A673 (cell line): ENCODE results near the gene FMNL1. TPM values are rescaled to one million over a fixed set of nuclear protein-coding genes. Genes with fewer than 3 reads are reported as not detected.

Experiments used
- Bru-seq: library from RNA; stranded (reverse); fragments of 400-500 nt; gene quantifications from one replicate; lab custom pipeline; 2021; lab: Mats Ljungman, UMichigan
- BruChase-seq, 2 experiments: library from RNA; stranded (reverse); fragments of 400-500 nt; gene quantifications; one replicate each; lab custom pipeline; 2021; lab: Mats Ljungman, UMichigan
- BruUV-seq: library from RNA; stranded (reverse); fragments of 400-500 nt; replicated peaks from 2 replicates; lab custom pipeline; 2021; lab: Mats Ljungman, UMichigan
- CTCF ChIA-PET: fragments of 300-600 bp; sonication (Branson Sonifier 250); formaldehyde crosslinking; loops from one replicate; lab custom pipeline; 2022; ENCODE audit warnings: antibody characterized with exemption; lab: Charles Lee
- POLR2A ChIA-PET: fragments of 300-600 bp; sonication (Branson Sonifier 250); formaldehyde crosslinking; loops from one replicate; lab custom pipeline; 2022; ENCODE audit warnings: antibody characterized with exemption; ENCODE audit not compliant: low non-redundant PET; lab: Charles Lee
- DNase-seq: peaks from one replicate; pipeline ENCODE4 v3.0.0-alpha.2; 2015; ENCODE audit warnings: low spot score
- H3K27ac ChIP-seq: fragments of 200-600 bp; sonication (generic); 2 replicates; pipeline ENCODE4 v1.5.1; 2016; ENCODE audit warnings: mixed run types, low read depth, mild to moderate bottlenecking, mixed read lengths, antibody characterized with exemption, low read length; ENCODE audit not compliant: poor library complexity, severe bottlenecking
- H3K27me3 ChIP-seq: fragments of 200-600 bp; sonication (generic); replicated peaks from 2 replicates; pipeline ENCODE4 v1.6.1; 2017; ENCODE audit warnings: mixed run types, low read depth, mild to moderate bottlenecking, mixed read lengths, antibody characterized with exemption, low read length; ENCODE audit not compliant: insufficient read depth, poor library complexity
- H3K36me3 ChIP-seq: fragments of 200-600 bp; sonication (generic); 2 replicates; pipeline ENCODE4 v1.6.1; 2016; ENCODE audit warnings: mixed run types, mild to moderate bottlenecking, mixed read lengths, antibody characterized with exemption, low read length; ENCODE audit not compliant: insufficient read depth, poor library complexity, severe bottlenecking
- H3K4me1 ChIP-seq: fragments of 200-600 bp; sonication (generic); 2 replicates; pipeline ENCODE4 v1.6.1; 2017; ENCODE audit warnings: mixed run types, mild to moderate bottlenecking, mixed read lengths, antibody characterized with exemption, low read length; ENCODE audit not compliant: insufficient read depth, poor library complexity, severe bottlenecking
- H3K4me3 ChIP-seq: fragments of 200-600 bp; sonication (generic); 2 replicates; pipeline ENCODE4 v1.5.1; 2016; ENCODE audit warnings: low read depth, mixed run types, mild to moderate bottlenecking, mixed read lengths, low read length; ENCODE audit not compliant: poor library complexity, severe bottlenecking
- H3K9me3 ChIP-seq: fragments of 200-600 bp; sonication (generic); 2 replicates; pipeline ENCODE4 v1.6.1; 2016; ENCODE audit warnings: mixed run types, low read depth, mild to moderate bottlenecking, mixed read lengths, antibody characterized with exemption, low read length; ENCODE audit not compliant: poor library complexity, severe bottlenecking
- EZH2 ChIP-seq: fragments of 200-600 bp; sonication (generic); IDR thresholded peaks from 2 replicates; pipeline ENCODE4 v1.6.1; 2017; ENCODE audit warnings: borderline replicate concordance, low read depth, mild to moderate bottlenecking, mixed read lengths, antibody characterized with exemption, low read length; ENCODE audit not compliant: poor library complexity, severe bottlenecking
- intact Hi-C: fragments of 100-400 bp; cut with micrococcal nuclease; formaldehyde crosslinking; loops from one replicate; pipeline ENCODE4 v1.10.0; 2022; ENCODE audit not compliant: unreplicated experiment
- long read RNA-seq: library from polyadenylated mRNA; stranded (forward); transcript quantifications from one replicate; pipeline ENCODE4 v2.0.0, GENCODE V29; 2022
- total RNA-seq: library from RNA; stranded (reverse); gene quantifications from 2 replicates; pipeline ENCODE4 v1.2.3, GENCODE V29; 2021
- TF ChIP-seq, protein P1 (sequence below): fragments of 300-800, 200-600 bp; sonication (generic); conservative IDR thresholded peaks from 2 replicates; pipeline ENCODE4 v1.5.1; 2017; ENCODE audit warnings: low read depth, mild to moderate bottlenecking, antibody characterized with exemption, low read length, moderate library complexity, mixed read lengths

FMNL1 gene
- total RNA-seq, result 1.0 and 1.4 TPM in 2 replicates
- Bru-seq, nascent RNA, result percentile 14 among the genes with signal in this experiment
- BruChase-seq, experiment 1, labeled RNA remaining after a 2-hour chase, result percentile 13 among the genes with signal in this experiment
- BruChase-seq, experiment 2, labeled RNA remaining after a 6-hour chase, result percentile 25 among the genes with signal in this experiment
- long read RNA-seq, partial matches to known transcripts, result 0 of 1 reads
- long read RNA-seq, other reads (novel, unspliced or antisense), result 1 of 1 reads

- ChIA-PET POLR2A (no interaction called here), CTCF (interaction anchor here (0.6 to 0.8 kb wide), 3 partner anchors 11 to 178 kb away, joined by 3 read pairs; partner anchors contain the start of gene ACBD4)
These were observed at the start of gene FMNL1 for GRCh38 chr17:45221081-45222013. Gene FMNL1 (plus strand): TSS chr17:45221885. CDS start chr17:45222125, 240 bp downstream.

GRCh38 chr17:45172232-45172540 is 49.5 kb upstream of the FMNL1 start:
- no peak for TF ChIP-seq EZH2
- TF ChIP-seq, protein P1, sequence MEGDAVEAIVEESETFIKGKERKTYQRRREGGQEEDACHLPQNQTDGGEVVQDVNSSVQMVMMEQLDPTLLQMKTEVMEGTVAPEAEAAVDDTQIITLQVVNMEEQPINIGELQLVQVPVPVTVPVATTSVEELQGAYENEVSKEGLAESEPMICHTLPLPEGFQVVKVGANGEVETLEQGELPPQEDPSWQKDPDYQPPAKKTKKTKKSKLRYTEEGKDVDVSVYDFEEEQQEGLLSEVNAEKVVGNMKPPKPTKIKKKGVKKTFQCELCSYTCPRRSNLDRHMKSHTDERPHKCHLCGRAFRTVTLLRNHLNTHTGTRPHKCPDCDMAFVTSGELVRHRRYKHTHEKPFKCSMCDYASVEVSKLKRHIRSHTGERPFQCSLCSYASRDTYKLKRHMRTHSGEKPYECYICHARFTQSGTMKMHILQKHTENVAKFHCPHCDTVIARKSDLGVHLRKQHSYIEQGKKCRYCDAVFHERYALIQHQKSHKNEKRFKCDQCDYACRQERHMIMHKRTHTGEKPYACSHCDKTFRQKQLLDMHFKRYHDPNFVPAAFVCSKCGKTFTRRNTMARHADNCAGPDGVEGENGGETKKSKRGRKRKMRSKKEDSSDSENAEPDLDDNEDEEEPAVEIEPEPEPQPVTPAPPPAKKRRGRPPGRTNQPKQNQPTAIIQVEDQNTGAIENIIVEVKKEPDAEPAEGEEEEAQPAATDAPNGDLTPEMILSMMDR, result no peak
- no TSS peak for BruUV-seq
- DNase-seq, result no peak
- CTCF ChIA-PET, result interaction anchor here (0.6 to 1.1 kb wide), 4 partner anchors 23 to 1001 kb away, joined by 3 to 4 read pairs (median 4); partner anchors contain the start of gene ACBD4
- Histone ChIP-seq H3K27ac (peak overlapping the region; percentile 87), H3K4me1 (peaks cover 23% of the 10 kb centered on the region), H3K9me3 (no peaks in the 10 kb centered on the region), H3K4me3 (no peak overlapping the region), H3K36me3 (no peaks in the 10 kb centered on the region), H3K27me3 (no peaks in the 10 kb centered on the region)
- POLR2A ChIA-PET, result no interaction called here
- intact Hi-C loops, result no loop called here

More at GRCh38 chr17:45221081-45222013, at the start of gene FMNL1:
- TF ChIP-seq, protein P1, result no peak
- no peak for TF ChIP-seq EZH2
- Histone ChIP-seq H3K27ac (no peak within 1 kb of the TSS), H3K4me1 (peaks cover 4% of the 10 kb centered on the region), H3K27me3 (peaks cover 4% of the 10 kb centered on the region), H3K9me3 (no peaks in the 10 kb centered on the region), H3K36me3 (no peaks in the 10 kb centered on the region), H3K4me3 (peak within 1 kb of the TSS; percentile 47)
- BruUV-seq, result no TSS peak
- DNase-seq, result no peak
- intact Hi-C loops, result no loop called here

DNA sequence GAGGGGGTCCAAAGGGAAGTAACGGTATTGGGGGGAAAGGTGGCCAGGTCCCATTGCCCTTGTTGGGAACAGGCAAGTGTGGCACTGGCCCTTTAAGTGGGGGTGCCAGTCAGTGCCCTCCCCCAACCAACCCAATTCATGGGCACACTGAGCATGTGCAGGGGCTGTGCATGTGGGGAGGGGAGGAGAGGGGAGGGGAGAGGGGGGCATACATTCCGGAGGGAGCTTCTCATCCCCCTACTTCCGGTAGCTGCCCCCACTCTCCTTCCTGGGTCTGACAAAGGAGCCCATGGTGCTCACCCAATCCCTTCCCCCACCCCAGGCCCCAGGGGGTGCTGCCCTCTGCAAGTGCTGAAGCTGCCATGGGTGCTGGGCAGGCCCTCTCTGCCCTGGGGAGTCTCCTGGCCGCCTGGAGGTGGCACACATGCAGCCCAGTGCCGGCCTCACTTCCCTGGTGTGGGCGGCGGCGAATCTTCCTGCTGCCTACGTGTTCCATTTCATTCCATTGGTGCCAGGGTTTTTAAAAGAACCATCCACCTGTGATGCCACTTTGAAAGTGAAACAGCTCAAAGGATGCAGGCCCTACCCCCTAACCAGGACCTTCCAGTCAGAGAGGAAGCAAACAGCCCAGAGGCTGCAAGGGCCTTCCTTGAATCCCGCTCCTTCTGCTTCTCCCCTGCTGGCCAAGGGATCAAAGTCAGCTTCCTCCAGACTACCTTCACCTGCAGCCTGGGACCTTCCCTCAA is 49.0 kb upstream of the FMNL1 start:
- ChIA-PET CTCF (interaction anchor here (0.6 to 1.1 kb wide), 4 partner anchors 23 to 1002 kb away, joined by 3 to 4 read pairs (median 4); partner anchors contain the start of gene ACBD4), POLR2A (interaction anchor here (0.6 kb wide), 1 partner anchor 24 kb away, joined by 6 read pairs; the partner anchor contains the start of gene HEXIM1)
- intact Hi-C loops, result no loop called here
- H3K9me3 ChIP-seq, result no peaks in the 10 kb centered on the region
- DNase-seq, result peak; percentile 86
- no peaks in the 10 kb centered on the region for H3K27me3 ChIP-seq
- H3K36me3 ChIP-seq, result no peaks in the 10 kb centered on the region
- BruUV-seq, result no TSS peak
- peak overlapping the region; percentile 87 for H3K27ac ChIP-seq
- TF ChIP-seq EZH2, result no peak
- TF ChIP-seq, protein P1, result no peak
- peaks cover 23% of the 10 kb centered on the region for H3K4me1 ChIP-seq
- no peak overlapping the region for H3K4me3 ChIP-seq
